ENCODE data around the gene RAD51B.

Gene RAD51B

DNA sequence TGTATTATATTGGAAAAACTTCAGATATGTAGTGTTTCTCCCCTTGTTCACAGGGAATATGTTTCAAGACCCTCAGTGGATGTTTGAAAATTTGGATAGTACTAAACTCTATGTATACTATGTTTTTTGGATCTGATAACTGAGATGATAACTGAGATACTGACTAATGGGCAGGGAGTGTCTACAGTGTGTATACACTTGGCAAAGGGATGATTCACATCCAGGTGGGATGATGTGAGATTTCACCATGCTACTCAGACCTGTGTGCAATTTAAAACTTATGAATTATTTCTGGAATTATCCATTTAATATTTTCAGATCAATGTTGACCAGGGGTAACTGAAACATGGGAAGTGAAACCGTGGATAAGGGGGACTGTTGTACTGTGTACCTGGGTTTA, 13.8 kb downstream of the RAD51B start:
- DNase-seq = no peak

GRCh38 chr14:67835596-67835995, 16.0 kb downstream of the RAD51B start:
- DNase-seq = no peak

DNA sequence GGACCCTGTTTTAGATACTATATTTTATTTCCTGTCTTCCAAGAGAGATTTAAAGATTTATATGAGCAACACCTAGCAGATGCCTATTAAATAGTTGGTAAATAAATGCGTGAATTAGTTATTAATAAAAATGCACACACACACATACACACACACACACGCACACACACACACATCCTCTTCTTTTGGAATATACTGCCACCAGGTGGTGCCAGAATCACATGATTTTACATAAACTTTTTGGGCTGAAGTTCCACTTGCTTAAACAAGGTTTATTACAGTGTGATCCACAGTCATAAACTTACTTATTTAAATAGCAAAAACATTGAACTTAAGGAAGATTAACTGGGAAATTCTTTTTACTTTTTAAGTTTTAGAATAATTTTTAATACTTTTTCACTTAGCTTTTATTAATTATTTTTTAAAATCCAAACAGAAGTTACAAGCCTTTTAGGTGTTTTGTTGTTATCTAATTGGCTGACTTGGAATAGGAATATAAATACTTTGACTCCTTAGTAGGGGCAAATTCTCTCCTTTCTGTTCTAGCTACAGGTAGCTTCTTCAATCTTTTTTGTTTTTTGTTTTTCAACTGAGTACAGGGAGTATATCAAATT, 17.5 kb downstream of the RAD51B start:
- DNase-seq = peak in 5 of 56 donors; percentile 0 to 5 (median 3)

DNA sequence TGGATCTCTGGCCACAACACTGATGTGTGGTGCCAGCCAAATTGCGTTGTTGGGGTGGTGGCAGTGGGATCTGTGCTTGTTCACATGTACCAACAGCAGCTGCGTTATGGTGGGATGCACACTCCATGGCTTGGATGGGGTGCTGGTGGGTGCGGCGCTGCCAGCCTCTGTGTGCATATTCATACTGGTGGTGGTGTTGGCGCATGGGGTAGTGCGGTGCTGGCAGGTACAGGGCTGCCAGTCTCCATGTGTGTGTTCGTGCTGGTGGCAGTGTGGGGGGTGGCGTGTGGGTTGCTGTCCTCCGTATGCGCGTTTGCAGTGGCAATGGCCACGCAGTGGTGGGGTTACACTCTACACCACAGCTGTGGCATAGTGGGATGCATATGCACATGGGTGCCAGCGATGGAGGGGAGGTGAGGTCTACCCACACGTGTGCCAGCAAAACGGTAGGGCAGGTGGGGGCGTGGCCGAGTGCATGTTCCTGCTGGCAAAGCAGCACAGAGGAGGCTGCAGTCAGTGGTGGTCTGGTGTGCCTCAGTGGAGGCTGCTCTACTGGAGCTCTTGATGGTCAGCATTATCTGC, 26.5 kb downstream of the RAD51B start:
- DNase-seq = no peak

GRCh38 chr14:67850066-67850830, 30.7 kb downstream of the RAD51B start:
- DNase-seq = no peak

DNA sequence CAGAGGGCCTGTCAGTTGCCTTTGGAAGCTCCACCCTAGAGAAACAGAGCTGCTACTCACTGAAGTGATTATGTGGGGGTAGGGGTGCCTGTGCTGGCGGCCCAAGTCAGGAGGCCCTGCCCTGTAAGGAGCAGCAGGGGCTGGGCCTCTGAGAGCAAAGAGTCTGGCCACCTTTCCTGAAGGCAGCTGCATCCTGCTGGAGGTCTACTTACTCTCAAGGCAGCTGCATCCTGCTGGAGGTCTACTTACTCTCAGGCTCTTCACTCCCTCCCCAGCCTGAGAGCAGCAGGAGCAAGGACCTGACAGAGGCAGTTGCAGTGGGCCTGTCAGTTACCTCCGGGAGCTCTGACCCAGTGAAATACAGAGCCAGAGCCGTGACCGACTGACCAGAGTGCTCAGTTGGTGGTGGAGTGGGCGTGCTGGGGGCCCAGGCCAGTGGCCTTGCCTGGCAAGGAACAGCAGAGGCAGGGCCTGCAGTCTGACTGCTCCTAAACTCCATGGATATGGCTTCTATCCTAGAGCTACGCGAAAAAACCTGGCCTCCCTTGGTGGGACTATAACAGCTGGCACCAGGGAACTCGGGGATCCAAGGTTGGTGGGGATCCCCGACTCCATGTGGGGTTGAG, 32.3 kb downstream of the RAD51B start:
- no peak for DNase-seq

DNA sequence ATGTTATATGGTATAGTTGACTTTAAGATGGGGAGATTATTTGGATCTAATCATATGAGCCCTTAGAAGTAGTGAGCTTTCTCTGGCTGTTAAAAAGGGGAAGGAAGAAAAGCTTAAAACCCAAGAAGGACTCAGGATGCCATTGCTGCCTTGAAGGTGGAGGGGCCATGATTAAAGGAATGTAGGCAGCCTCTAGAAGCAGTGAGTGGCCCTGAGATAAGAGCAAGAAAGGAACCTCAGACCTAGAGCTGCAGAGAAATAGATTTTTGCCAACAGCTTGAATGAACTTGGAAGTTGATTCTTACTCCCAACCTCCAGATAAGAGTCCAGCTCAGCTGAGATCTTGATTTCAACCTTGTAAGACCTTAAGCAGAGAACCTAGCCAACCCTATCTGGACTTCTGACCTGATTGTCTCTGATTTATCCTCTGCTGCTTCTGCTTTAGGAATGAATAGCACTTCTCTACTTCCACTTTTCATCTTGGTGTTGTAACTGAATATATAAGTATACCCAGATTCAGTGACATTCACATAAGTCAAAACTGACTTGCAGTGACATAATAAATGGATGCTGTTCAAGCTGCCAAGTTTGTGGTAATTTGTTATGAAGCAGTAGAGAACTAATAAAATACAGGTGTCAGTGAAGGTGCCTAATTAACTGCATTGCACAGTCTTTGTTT, 33.5 kb downstream of the RAD51B start:
- DNase-seq = no peak

DNA sequence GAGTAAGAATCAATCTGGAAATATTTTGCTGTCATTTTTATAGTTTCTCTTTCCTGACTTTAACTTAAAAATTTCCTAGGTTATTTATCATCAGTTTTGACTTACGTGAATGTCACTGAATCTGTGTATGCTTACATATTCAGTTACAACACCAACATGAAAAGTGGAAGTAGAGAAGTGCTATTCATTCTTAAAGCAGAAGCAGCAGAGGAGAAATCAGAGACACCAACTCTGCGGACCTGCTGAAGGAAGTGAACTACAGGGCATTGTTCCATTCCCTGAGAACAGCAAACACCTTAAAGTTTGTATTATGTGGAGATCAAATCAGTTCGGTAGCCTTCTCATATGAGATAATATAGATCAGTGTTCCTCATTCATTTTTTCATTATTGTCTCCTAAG, 34.1 kb downstream of the RAD51B start:
- DNase-seq = no peak

DNA sequence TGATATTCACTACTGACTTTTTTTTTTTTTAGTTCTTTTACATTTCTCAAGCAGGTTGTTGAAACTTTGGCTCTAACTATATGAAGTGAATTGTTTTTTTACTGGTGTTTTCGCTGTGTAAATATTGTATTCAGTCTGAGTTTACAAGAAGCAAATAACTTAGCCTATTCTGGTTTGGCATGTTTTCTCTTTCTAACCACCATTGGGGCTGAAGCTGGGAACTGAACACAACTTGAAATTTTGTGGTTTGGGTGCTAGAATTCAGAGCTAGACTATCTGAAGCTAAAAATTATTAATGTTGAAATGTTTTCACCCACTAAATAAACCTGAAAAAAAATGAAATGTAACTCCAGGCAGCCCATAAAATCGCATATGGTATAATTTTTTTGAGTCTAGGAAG, 37.2 kb downstream of the RAD51B start:
- DNase-seq = no peak

DNA sequence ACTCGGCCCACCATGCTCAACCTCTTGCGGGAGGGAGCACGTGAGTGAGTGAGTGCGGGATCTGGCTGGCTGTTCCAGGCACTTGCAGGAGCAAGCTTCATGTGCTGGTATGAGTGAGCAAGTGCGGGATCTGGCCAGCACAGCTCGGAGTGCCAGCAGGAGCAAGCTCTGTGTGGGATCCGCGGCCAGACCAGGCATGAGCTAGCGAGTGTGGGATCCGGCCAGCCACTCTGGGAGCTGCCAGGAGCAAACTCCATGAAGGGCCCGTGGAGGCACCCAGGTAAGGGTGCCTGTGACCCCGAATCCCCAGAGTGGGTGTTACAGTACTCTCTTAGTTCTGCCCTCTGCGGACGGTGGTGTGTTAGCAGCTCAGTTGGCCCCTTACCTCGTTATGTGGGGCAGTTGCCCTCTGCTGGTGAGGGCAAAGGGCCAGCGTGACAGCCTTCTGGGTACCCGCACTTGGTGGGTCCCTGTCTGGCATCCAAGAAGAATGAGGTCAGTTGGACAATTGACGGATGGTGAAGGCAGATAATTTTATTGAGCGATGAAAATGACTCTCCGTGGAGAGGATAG, 38.3 kb downstream of the RAD51B start:
- DNase-seq = no peak

GRCh38 chr14:67859169-67859749, 39.7 kb downstream of the RAD51B start:
- no peak for DNase-seq

- DNase-seq = no peak
Measured at GRCh38 chr14:67863223-67863622, 43.6 kb downstream of the RAD51B start.

DNA sequence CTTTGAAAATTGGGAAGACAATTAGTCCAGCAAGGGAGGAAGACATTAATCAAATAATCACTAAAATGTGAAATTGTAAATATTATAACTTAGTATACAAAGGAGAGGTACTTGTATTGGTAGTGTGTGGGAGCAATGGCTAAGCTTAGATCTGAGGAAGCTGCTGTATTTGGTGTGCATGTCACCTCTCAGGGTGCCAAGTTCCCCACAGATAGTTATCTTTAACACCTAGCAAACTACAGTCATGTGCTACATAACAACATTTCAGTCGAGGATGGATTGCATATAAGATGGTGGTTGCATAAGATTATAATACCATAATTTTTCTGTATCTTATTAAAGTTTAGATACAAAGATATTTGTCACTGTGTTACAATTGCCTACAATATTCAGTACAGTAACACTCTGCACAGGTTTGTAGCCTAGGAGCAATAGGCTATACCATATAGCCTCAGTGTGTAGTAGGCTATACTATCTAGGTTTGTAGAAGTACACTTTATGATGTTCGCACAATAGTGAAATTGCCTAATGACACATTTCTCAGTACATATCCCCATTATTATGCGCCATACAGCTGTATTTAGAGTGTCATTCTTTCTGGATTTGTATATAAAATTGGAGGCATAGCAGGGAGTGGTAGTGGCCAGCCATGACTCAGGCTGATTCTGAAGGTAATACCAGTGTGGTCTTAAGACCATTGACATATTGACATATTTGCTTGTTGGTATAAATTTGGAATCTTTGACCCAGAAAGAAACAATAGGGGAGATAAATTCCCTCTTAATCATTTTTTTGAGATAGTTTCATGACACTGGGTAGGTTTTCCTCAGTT, 55.8 kb downstream of the RAD51B start:
- no peak for DNase-seq

DNA sequence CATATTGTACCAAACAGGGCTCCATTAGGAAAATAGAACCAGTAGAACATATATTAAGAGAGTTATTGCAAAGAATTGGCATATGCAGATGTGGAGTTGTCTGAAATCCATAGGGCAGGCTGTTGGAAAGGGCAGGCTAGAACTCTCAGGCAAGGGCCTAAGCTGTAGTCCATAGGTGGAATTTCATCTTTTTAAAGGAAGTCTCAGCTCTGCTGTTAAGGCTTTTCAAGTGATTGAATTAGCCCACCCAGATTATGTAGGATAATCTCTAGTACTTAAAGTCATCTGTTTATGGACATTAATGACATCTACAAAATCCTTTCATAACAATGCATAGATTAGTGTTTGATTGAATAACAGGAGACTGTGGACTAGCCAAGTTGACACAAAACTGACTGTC, 59.4 kb downstream of the RAD51B start:
- DNase-seq = no peak

- no peak for DNase-seq
Measured at GRCh38 chr14:67881225-67881624, 61.6 kb downstream of the RAD51B start.

DNA sequence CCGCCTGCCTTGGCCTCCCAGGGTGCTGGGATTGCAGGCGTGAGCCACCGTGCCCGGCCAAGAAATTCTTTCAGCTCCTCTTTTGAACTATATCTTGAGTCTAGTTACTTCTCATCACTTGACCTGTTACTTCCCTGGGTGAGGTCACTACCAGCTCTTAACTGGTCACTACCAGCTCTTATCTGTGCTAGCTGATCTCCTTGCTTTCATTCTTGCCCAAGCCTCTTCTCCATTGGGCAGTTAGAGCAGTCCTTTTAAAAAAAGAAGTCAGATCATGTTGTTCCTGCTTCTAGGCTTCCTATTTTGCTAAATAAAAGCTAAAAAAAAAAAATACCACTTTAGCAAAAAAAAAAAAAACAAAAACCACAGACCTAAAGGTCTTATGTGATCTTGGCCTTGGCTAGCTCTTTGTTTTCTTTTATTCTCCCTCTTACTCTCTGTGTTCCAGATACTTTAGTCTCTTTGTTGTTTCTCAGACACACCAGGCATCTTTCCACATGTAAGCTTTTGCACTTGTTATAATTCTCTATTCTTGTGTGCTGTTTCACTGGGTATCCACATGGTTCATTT, 63.5 kb downstream of the RAD51B start:
- no peak for DNase-seq

GRCh38 chr14:67883717-67884116, 64.1 kb downstream of the RAD51B start:
- DNase-seq = no peak

GRCh38 chr14:67886191-67886590, 66.6 kb downstream of the RAD51B start:
- DNase-seq = no peak

- no peak for DNase-seq
Measured at GRCh38 chr14:67887478-67887877, 67.9 kb downstream of the RAD51B start.

GRCh38 chr14:67889455-67889854, 69.9 kb downstream of the RAD51B start:
- no peak for DNase-seq
